Neural progenitor cell (in vitro differentiated cells): ENCODE results near the gene COL15A1.

Experiments
- EZH2 ChIP-seq: fragments of 200-600 bp; sonication (generic); IDR thresholded peaks from 2 replicates; pipeline ENCODE4 v1.6.1; 2017; ENCODE audit warnings: antibody characterized with exemption, mild to moderate bottlenecking, moderate library complexity
- TF ChIP-seq, protein P1 (sequence below): fragments of 200-600 bp; sonication (generic); IDR thresholded peaks from 2 replicates; pipeline ENCODE4 v1.5.1; 2017; ENCODE audit warnings: antibody characterized with exemption, mild to moderate bottlenecking

GRCh38 chr9:99031319-99031718 is 87.6 kb downstream of the COL15A1 start:
- TF ChIP-seq, protein P1, sequence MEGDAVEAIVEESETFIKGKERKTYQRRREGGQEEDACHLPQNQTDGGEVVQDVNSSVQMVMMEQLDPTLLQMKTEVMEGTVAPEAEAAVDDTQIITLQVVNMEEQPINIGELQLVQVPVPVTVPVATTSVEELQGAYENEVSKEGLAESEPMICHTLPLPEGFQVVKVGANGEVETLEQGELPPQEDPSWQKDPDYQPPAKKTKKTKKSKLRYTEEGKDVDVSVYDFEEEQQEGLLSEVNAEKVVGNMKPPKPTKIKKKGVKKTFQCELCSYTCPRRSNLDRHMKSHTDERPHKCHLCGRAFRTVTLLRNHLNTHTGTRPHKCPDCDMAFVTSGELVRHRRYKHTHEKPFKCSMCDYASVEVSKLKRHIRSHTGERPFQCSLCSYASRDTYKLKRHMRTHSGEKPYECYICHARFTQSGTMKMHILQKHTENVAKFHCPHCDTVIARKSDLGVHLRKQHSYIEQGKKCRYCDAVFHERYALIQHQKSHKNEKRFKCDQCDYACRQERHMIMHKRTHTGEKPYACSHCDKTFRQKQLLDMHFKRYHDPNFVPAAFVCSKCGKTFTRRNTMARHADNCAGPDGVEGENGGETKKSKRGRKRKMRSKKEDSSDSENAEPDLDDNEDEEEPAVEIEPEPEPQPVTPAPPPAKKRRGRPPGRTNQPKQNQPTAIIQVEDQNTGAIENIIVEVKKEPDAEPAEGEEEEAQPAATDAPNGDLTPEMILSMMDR, result no peak
- no peak for TF ChIP-seq EZH2
